Fibroblast of lung (primary cell): ENCODE measurements around the gene PRPSAP1.

Experiments
- CTCF ChIP-seq, 2 donors: IDR thresholded peaks in 1 of 2; conservative IDR thresholded peaks in 1 of 2; 1 replicate in 1 of 2; 2 replicates in 1 of 2; pipeline ENCODE4 v1.5.1; 2011 to 2012; ENCODE audit warnings: low read length in 2 of 2, control low read depth in 1 of 2, inconsistent platforms in 1 of 2, low read depth in 1 of 2, mild to moderate bottlenecking in 1 of 2
- EZH2 ChIP-seq: IDR thresholded peaks from 2 replicates; pipeline ENCODE4 v1.5.1; 2012; ENCODE audit warnings: low read length, control low read depth, mild to moderate bottlenecking; ENCODE audit errors: missing control alignments

GRCh38 chr17:76331083-76331482, 22.6 kb downstream of the PRPSAP1 start:
- TF ChIP-seq CTCF (conservative IDR thresholded peaks at IDR 0.05 in 1 of 2, IDR thresholded peaks at IDR 0.05 in 1 of 2; ENCODE audit: low read depth in 1 of 2, low read length in 2 of 2): no peak
- TF ChIP-seq EZH2: no peak
